ENCODE results near the gene ZNF793. TPM values are rescaled to one million over a fixed set of nuclear protein-coding genes. Genes with fewer than 3 reads are reported as not detected.
A peak's percentile ranks its signal among the peaks of the same experiment; 100 is the strongest.

Gene ZNF793
- 5.1 and 5.6 TPM in 2 replicates for polyA plus RNA-seq (2013)

GRCh38 chr19:37506387-37507166 is at the start of gene ZNF793:
TSS of gene ZNF793 (plus strand) at chr19:37506939. CDS start at chr19:37523440, 16,501 bp downstream.
- Histone ChIP-seq H3K4ac (ENCODE audit: low read depth, low read length) (peak within 1 kb of the TSS; percentile 70), H3K36me3 (ENCODE audit: control insufficient read depth in 1 of 2, insufficient read depth in 2 of 2, low read length in 2 of 2) (peaks cover 3 to 4% of the 10 kb centered on the region in 2 experiments), H3K18ac (ENCODE audit: low read length) (peak within 1 kb of the TSS; percentile 72), H3K14ac (ENCODE audit: low read length) (peak within 1 kb of the TSS; percentile 45), H2BK120ac (ENCODE audit: insufficient read depth, low read length, poor library complexity) (peak within 1 kb of the TSS; percentile 67), H3K4me1 (ENCODE audit: control insufficient read depth in 1 of 2, insufficient read depth in 2 of 2, low read length in 2 of 2) (peaks cover 2 to 7% of the 10 kb centered on the region in 2 experiments), H4K8ac (ENCODE audit: low read depth, low read length) (peak within 1 kb of the TSS; percentile 93), H3K4me3 (ENCODE audit: low read depth, low read length) (peak within 1 kb of the TSS; percentile 87), H3K27ac (ENCODE audit: low read depth, low read length) (peak within 1 kb of the TSS; percentile 77), H2BK5ac (ENCODE audit: low read depth, low read length, poor library complexity) (peak within 1 kb of the TSS; percentile 91), H4K12ac (ENCODE audit: low read depth, low read length) (peak within 1 kb of the TSS; percentile 81), H3K9ac (ENCODE audit: low read length) (peak within 1 kb of the TSS; percentile 88), H2AFZ (ENCODE audit: insufficient read depth, low read length, poor library complexity) (peak within 1 kb of the TSS; percentile 61), H4K91ac (ENCODE audit: low read depth, low read length) (peak within 1 kb of the TSS; percentile 91), H3K79me1 (ENCODE audit: low read length) (peaks cover 13% of the 10 kb centered on the region), H3K27me3 (ENCODE audit: insufficient read depth, low read length) (no peaks in the 10 kb centered on the region), H2AK5ac (ENCODE audit: low read length) (peak within 1 kb of the TSS; percentile 27), H3K23ac (ENCODE audit: low read length) (no peak within 1 kb of the TSS), H3K4me2 (ENCODE audit: low read length) (peak within 1 kb of the TSS; percentile 65), H2BK12ac (ENCODE audit: low read length) (no peak within 1 kb of the TSS), H3K79me2 (ENCODE audit: control insufficient read depth, insufficient read depth, low read length, poor library complexity) (peaks cover 6% of the 10 kb centered on the region), H3K9me3 (ENCODE audit: insufficient read depth, low read depth, low read length) (peaks cover 1% of the 10 kb centered on the region)
- peak; percentile 79 to 89 for DNase-seq
- WGBS (ENCODE audit: extremely low coverage, insufficient coverage, insufficient read length) = no CpG with 5 or more reads among the region's 40 CpGs

- Histone ChIP-seq H3K9me3 (ENCODE audit: insufficient read depth, low read depth, low read length) (no peaks in the 10 kb centered on the region), H3K27ac (ENCODE audit: low read depth, low read length) (peak overlapping the region; percentile 82), H4K12ac (ENCODE audit: low read depth, low read length) (peak overlapping the region; percentile 82), H2BK120ac (ENCODE audit: insufficient read depth, low read length, poor library complexity) (no peak overlapping the region), H2BK5ac (ENCODE audit: low read depth, low read length, poor library complexity) (no peak overlapping the region), H3K36me3 (ENCODE audit: control insufficient read depth in 1 of 2, insufficient read depth in 2 of 2, low read length in 2 of 2) (peaks cover 2 to 6% of the 10 kb centered on the region in 2 experiments), H3K9ac (ENCODE audit: low read length) (no peak overlapping the region), H3K27me3 (ENCODE audit: insufficient read depth, low read length) (no peaks in the 10 kb centered on the region), H4K91ac (ENCODE audit: low read depth, low read length) (peak overlapping the region; percentile 75), H2BK12ac (ENCODE audit: low read length) (no peak overlapping the region), H3K79me1 (ENCODE audit: low read length) (peaks cover 13% of the 10 kb centered on the region), H3K4me1 (ENCODE audit: control insufficient read depth in 1 of 2, insufficient read depth in 2 of 2, low read length in 2 of 2) (peaks cover 0 to 6% of the 10 kb centered on the region in 2 experiments), H3K23ac (ENCODE audit: low read length) (no peak overlapping the region), H4K8ac (ENCODE audit: low read depth, low read length) (peak overlapping the region; percentile 95), H3K18ac (ENCODE audit: low read length) (peak overlapping the region; percentile 23), H3K4me3 (ENCODE audit: low read depth, low read length) (peak overlapping the region; percentile 83), H3K14ac (ENCODE audit: low read length) (no peak overlapping the region), H3K4me2 (ENCODE audit: low read length) (peak overlapping the region; percentile 79), H3K79me2 (ENCODE audit: control insufficient read depth, insufficient read depth, low read length, poor library complexity) (peaks cover 11% of the 10 kb centered on the region), H3K4ac (ENCODE audit: low read depth, low read length) (no peak overlapping the region), H2AFZ (ENCODE audit: insufficient read depth, low read length, poor library complexity) (peak overlapping the region; percentile 97), H2AK5ac (ENCODE audit: low read length) (no peak overlapping the region)
- no peak for DNase-seq
- 100% methylated on average over 2 of the region's 25 CpGs for WGBS (ENCODE audit: extremely low coverage, insufficient coverage, insufficient read length)
These were observed 40.4 kb upstream of the ZNF793 start for GRCh38 chr19:37466277-37466797.

- no peaks in the 10 kb centered on the region for H3K9me3 ChIP-seq (ENCODE audit: insufficient read depth, low read depth, low read length)
- peak within 1 kb of the TSS; percentile 97 for H2AFZ ChIP-seq (ENCODE audit: insufficient read depth, low read length, poor library complexity)
- peak within 1 kb of the TSS; percentile 75 for H4K91ac ChIP-seq (ENCODE audit: low read depth, low read length)
- peaks cover 13% of the 10 kb centered on the region for H3K79me1 ChIP-seq (ENCODE audit: low read length)
- peak within 1 kb of the TSS; percentile 79 for H3K4me2 ChIP-seq (ENCODE audit: low read length)
- H3K23ac ChIP-seq (ENCODE audit: low read length) = no peak within 1 kb of the TSS
- H3K4me3 ChIP-seq (ENCODE audit: low read depth, low read length) = peak within 1 kb of the TSS; percentile 83
- no peak within 1 kb of the TSS for H2BK12ac ChIP-seq (ENCODE audit: low read length)
- no CpG with 5 or more reads among the region's 62 CpGs for WGBS (ENCODE audit: extremely low coverage, insufficient coverage, insufficient read length)
- H3K27ac ChIP-seq (ENCODE audit: low read depth, low read length) = peak within 1 kb of the TSS; percentile 82
- H3K14ac ChIP-seq (ENCODE audit: low read length) = peak within 1 kb of the TSS; percentile 67
- peak within 1 kb of the TSS; percentile 71 for H2BK5ac ChIP-seq (ENCODE audit: low read depth, low read length, poor library complexity)
- H3K36me3 ChIP-seq (ENCODE audit: control insufficient read depth in 1 of 2, insufficient read depth in 2 of 2, low read length in 2 of 2) = peaks cover 2 to 9% of the 10 kb centered on the region in 2 experiments
- peak within 1 kb of the TSS; percentile 51 for H3K4ac ChIP-seq (ENCODE audit: low read depth, low read length)
- H2BK120ac ChIP-seq (ENCODE audit: insufficient read depth, low read length, poor library complexity) = peak within 1 kb of the TSS; percentile 75
- peaks cover 11% of the 10 kb centered on the region for H3K79me2 ChIP-seq (ENCODE audit: control insufficient read depth, insufficient read depth, low read length, poor library complexity)
- H3K9ac ChIP-seq (ENCODE audit: low read length) = peak within 1 kb of the TSS; percentile 73
- no peak within 1 kb of the TSS for H2AK5ac ChIP-seq (ENCODE audit: low read length)
- no peaks in the 10 kb centered on the region for H3K27me3 ChIP-seq (ENCODE audit: insufficient read depth, low read length)
- H3K18ac ChIP-seq (ENCODE audit: low read length) = peak within 1 kb of the TSS; percentile 62
- peak; percentile 92 to 94 for DNase-seq
- H4K12ac ChIP-seq (ENCODE audit: low read depth, low read length) = peak within 1 kb of the TSS; percentile 82
- peak within 1 kb of the TSS; percentile 95 for H4K8ac ChIP-seq (ENCODE audit: low read depth, low read length)
- H3K4me1 ChIP-seq (ENCODE audit: control insufficient read depth in 1 of 2, insufficient read depth in 2 of 2, low read length in 2 of 2) = peaks cover 0 to 6% of the 10 kb centered on the region in 2 experiments
These were observed 39.7 kb upstream of the ZNF793 start, which contains the start of gene ZNF569 for GRCh38 chr19:37466798-37467607. TSS of gene ZNF569 (minus strand) at chr19:37467444. CDS start at chr19:37444921, 22,523 bp downstream.

GRCh38 chr19:37467608-37468090 is 39.1 kb upstream of the ZNF793 start:
- DNase-seq = no peak
- H3K4me3 ChIP-seq (ENCODE audit: low read depth, low read length) = peak overlapping the region; percentile 10
- no peaks in the 10 kb centered on the region for H3K9me3 ChIP-seq (ENCODE audit: insufficient read depth, low read depth, low read length)
- peak overlapping the region; percentile 25 for H3K4ac ChIP-seq (ENCODE audit: low read depth, low read length)
- H3K79me1 ChIP-seq (ENCODE audit: low read length) = peaks cover 13% of the 10 kb centered on the region
- peaks cover 0 to 6% of the 10 kb centered on the region in 2 experiments for H3K4me1 ChIP-seq (ENCODE audit: control insufficient read depth in 1 of 2, insufficient read depth in 2 of 2, low read length in 2 of 2)
- H3K18ac ChIP-seq (ENCODE audit: low read length) = no peak overlapping the region
- peaks cover 11% of the 10 kb centered on the region for H3K79me2 ChIP-seq (ENCODE audit: control insufficient read depth, insufficient read depth, low read length, poor library complexity)
- no peak overlapping the region for H2BK12ac ChIP-seq (ENCODE audit: low read length)
- no peak overlapping the region for H2BK120ac ChIP-seq (ENCODE audit: insufficient read depth, low read length, poor library complexity)
- no peak overlapping the region for H2BK5ac ChIP-seq (ENCODE audit: low read depth, low read length, poor library complexity)
- H3K14ac ChIP-seq (ENCODE audit: low read length) = peak overlapping the region; percentile 47
- H3K4me2 ChIP-seq (ENCODE audit: low read length) = peak overlapping the region; percentile 79
- no peak overlapping the region for H3K23ac ChIP-seq (ENCODE audit: low read length)
- peaks cover 2 to 9% of the 10 kb centered on the region in 2 experiments for H3K36me3 ChIP-seq (ENCODE audit: control insufficient read depth in 1 of 2, insufficient read depth in 2 of 2, low read length in 2 of 2)
- H3K27ac ChIP-seq (ENCODE audit: low read depth, low read length) = no peak overlapping the region
- peak overlapping the region; percentile 78 for H4K12ac ChIP-seq (ENCODE audit: low read depth, low read length)
- H4K8ac ChIP-seq (ENCODE audit: low read depth, low read length) = peak overlapping the region; percentile 90
- H4K91ac ChIP-seq (ENCODE audit: low read depth, low read length) = no peak overlapping the region
- no peak overlapping the region for H2AK5ac ChIP-seq (ENCODE audit: low read length)
- H2AFZ ChIP-seq (ENCODE audit: insufficient read depth, low read length, poor library complexity) = peak overlapping the region; percentile 73
- WGBS (ENCODE audit: extremely low coverage, insufficient coverage, insufficient read length) = no CpG with 5 or more reads among the region's 18 CpGs
- H3K9ac ChIP-seq (ENCODE audit: low read length) = peak overlapping the region; percentile 9
- no peaks in the 10 kb centered on the region for H3K27me3 ChIP-seq (ENCODE audit: insufficient read depth, low read length)
